Endothelial cell of hepatic sinusoid (primary cell): ENCODE results near the gene APOM.

Experiments used
- in situ Hi-C: cut with HindIII; loops from 2 replicates; pipeline ENCODE4 v1.10.0; 2017; ENCODE audit warnings: low sequenced_read_pairs

Gene APOM

DNA sequence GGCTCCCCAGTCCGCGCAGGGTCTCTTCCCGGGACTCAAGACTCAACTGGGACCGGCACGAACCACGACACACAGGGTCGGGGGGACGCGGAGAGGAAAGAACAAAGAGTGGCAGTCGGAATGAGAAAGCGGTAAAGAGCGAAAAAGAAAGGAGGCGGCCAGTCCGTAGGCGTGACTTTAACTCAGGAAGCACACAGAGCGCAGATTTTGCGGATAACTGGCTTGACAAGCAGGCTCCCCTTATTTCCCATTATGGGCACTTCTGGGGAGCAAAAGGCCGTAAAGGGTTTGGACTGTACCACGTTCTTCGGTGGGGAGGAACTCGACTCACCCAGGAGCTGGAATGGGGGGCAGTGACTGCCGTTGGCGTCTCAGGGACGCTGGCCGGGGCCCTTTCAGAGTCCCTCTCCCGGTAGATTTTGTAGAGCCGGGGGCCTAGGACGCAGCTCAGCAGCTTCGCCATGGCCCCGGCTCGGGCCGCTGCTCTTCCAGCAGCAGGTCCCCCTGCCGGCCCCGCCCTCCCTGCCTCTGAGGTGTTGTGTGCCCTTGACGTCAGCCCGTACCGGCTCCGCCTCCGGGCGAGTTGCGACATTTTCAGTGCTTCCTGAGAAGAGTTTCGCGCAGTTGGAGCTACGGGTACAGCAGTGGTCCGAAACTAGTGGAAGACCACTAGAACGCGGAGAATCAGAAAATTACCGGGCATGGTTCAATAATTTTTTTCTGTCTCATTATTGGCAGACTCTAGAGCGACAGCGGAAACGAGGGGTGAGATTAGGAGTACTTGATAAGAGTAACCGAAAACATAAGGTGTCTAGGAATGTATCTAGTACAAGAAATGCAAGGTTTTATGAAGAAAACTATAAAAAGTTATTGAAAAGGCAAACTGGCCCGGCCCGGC lies 47.4 kb downstream of the APOM start, which contains the start of gene ABHD16A:
ABHD16A (minus strand) TSS at position 506 of the 898 bp plus-strand sequence; CDS start at position 463, 43 bp downstream.
- in situ Hi-C loops = no loop called here

DNA sequence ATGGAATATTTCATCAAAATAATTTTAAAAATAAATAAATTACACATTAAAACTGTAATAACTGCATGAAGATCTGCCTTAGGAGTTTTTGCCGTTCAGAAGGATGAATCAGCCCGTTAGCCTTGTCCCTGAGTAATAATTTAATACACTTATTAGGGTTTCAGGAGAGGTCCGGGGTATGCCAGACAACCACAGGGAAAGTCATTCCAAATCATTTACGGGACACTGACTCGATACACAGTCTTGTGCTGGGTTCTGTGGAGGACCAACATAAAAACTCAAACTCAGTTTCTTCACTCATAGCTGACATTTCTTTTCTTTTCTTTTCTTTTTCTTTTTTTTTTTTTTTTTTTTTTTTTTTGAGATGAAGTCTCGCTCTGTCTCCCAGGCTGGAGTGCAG lies 50.2 kb downstream of the APOM start:
- in situ Hi-C loops = no loop called here

DNA sequence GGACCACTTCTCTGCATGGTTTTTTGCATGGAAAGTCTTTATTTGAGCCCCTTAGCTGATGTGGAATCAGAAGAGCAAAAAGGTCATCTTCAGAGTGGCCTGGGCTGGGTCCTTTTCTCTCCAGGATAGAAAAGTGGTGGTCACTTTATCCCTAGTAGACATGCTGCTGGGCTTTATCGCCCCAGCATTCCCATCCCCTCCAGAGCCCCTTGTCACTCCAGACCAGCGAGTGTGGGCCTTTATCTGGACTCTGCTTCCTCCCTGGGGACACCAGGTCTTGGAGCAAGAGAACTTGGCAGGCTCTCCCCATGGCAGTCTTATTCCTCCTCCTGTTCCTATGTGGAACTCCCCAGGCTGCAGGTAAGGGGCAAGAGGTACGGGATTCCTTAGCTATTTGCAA lies 50.9 kb downstream of the APOM start, which contains the start of gene LY6G6F:
LY6G6F (plus strand) TSS at position 268 of the 400 bp plus-strand sequence; CDS start at position 309, 41 bp downstream.
- in situ Hi-C loops = no loop called here

DNA sequence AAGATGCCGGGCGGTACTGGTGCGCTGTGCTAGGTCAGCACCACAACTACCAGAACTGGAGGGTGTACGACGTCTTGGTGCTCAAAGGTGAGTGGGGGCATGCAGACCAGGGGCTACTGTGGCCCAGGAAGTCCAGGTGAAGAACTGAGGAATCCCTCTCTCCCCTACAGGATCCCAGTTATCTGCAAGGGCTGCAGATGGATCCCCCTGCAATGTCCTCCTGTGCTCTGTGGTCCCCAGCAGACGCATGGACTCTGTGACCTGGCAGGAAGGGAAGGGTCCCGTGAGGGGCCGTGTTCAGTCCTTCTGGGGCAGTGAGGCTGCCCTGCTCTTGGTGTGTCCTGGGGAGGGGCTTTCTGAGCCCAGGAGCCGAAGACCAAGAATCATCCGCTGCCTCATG lies 52.0 kb downstream of the APOM start:
- in situ Hi-C loops = no loop called here
